ENCODE results near the gene INAFM1. TPM values are rescaled to one million over a fixed set of nuclear protein-coding genes. Genes with fewer than 3 reads are reported as not detected.

Gene INAFM1
- total and polyA plus RNA-seq, 9 of the 15 experiments (the other 6 are each of a cell fraction or from before 2014, with no cell fraction given): 0.71 to 30.9 (median 3.1) TPM

DNA sequence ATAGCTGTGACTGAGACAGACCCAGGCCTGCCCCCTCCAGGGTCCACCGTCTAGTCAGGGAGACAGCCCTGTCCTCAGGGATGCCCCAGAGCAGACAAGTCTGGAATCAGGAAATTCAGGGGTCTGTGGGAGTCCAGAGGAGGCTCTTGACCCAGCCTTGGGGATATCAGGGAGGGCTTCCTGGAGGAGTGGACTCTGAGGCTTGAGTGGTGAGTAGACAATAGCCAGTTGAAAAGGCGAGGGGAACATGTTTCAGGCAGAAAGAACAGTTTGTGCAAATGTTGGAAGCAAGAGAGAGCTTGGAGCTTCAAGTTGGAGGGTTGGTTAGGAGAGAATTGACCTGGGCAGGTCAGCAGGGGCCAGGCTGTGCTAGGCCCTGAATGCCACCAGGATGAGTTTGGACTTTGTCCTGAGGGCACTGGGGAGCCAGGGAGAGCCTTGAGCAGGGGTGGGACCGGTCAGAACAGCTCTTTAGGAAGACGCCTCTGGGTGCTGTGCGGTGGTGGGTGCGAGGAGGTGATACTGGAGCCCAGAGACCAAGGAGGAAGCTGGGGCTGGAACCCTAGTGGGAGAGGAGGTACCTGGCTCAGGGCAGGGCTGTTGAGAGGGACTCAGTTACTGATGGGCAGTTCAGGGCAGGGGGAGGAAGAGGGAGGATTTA lies 15.7 kb upstream of the INAFM1 start:
- 85% methylated on average over 6 of the region's 6 CpGs for WGBS (ENCODE audit: insufficient coverage, low coverage, missing lambda C conversion rate)
- H3K27me3 ChIP-seq (ENCODE audit: control insufficient read depth in 2 of 2, insufficient read depth in 2 of 2, low read length in 2 of 2): no peaks in the 10 kb centered on the region
- POLR2A ChIA-PET: interaction anchor here (1.5 to 2.6 kb wide), 3 partner anchors 10 to 15 kb away, joined by 6 to 11 read pairs (median 7); no protein-coding TSS in a partner anchor
- H3K36me3 ChIP-seq (ENCODE audit: control insufficient read depth, insufficient read depth, low read length): peaks cover 50% of the 10 kb centered on the region; the same call in 2 of the 3 replicates
- peaks cover 7% of the 10 kb centered on the region; the same call in 1 of the 2 replicates for H4K20me1 ChIP-seq (replicated peaks; ENCODE audit: control insufficient read depth, insufficient read depth, low read length)
- H3K4me2 ChIP-seq (ENCODE audit: insufficient read depth, low read length): no peak overlapping the region
- H3K4me3 ChIP-seq: no peak overlapping the region
- CTCF ChIA-PET (ENCODE audit: low intra/inter-chr PET ratio): no interaction called here
- no peak overlapping the region for H3K27ac ChIP-seq (ENCODE audit: extremely low read depth, low read depth, low read length)
- no TSS peak for BruUV-seq (replicated peaks)
- no peak for ATAC-seq
- TF ChIP-seq ZFP36 (IDR thresholded peaks at IDR 0.05; ENCODE audit: low read depth, low read length, partially characterized antibody) (peak; percentile 90), FUS (optimal IDR thresholded peaks at IDR 0.05; ENCODE audit: low read depth, low read length) (no peak), ZNF217 (CRISPR knock-in tag; IDR thresholded peaks at IDR 0.05) (no peak), SRF (CRISPR knock-in tag; IDR thresholded peaks at IDR 0.05) (no peak)
- peaks cover 8 to 29% of the 10 kb centered on the region in 2 experiments; a peak in 4 of 5 replicates for H3K4me1 ChIP-seq (replicated peaks in 1 of 2; ENCODE audit: control insufficient read depth in 2 of 2, insufficient read depth in 2 of 2, low read length in 2 of 2)
- no peaks in the 10 kb centered on the region for H3K9me1 ChIP-seq (ENCODE audit: control insufficient read depth, insufficient read depth, low read length)
- H3K9me3 ChIP-seq (replicated peaks; ENCODE audit: control insufficient read depth, insufficient read depth, low read depth, low read length): no peaks in the 10 kb centered on the region; the same call in 1 of the 2 replicates
- in situ Hi-C loops (cut with MboI): no loop called here
- peak overlapping the region in 1 of 2 experiments; percentile 65; a peak in 3 of 4 replicates for H3K9ac ChIP-seq (ENCODE audit: insufficient read depth in 1 of 2, low read depth in 2 of 2, low read length in 2 of 2)
- H2AFZ ChIP-seq (ENCODE audit: low read depth, low read length): no peak overlapping the region
- intact Hi-C loops (cut with micrococcal nuclease): no loop called here
- peaks cover 38% of the 10 kb centered on the region for H3K79me2 ChIP-seq (ENCODE audit: control insufficient read depth, insufficient read depth, low read length)
- no peak for DNase-seq (ENCODE audit: extremely low read depth in 1 of 4, low spot score in 3 of 4)
- FAIRE-seq: no peak

GRCh38 chr19:47260476-47260875 lies 14.2 kb upstream of the INAFM1 start:
- H3K4me2 ChIP-seq (ENCODE audit: insufficient read depth, low read length): no peak overlapping the region
- no peaks in the 10 kb centered on the region for H3K9me1 ChIP-seq (ENCODE audit: control insufficient read depth, insufficient read depth, low read length)
- no peak overlapping the region for H2AFZ ChIP-seq (ENCODE audit: low read depth, low read length)
- H3K36me3 ChIP-seq (ENCODE audit: control insufficient read depth, insufficient read depth, low read length): peaks cover 64% of the 10 kb centered on the region; the same call in 2 of the 3 replicates
- intact Hi-C loops (cut with micrococcal nuclease) (no loop called here), in situ Hi-C loops (cut with MboI) (no loop called here)
- H3K4me3 ChIP-seq: no peak overlapping the region
- FAIRE-seq: no peak
- no peaks in the 10 kb centered on the region for H3K27me3 ChIP-seq (ENCODE audit: control insufficient read depth in 2 of 2, insufficient read depth in 2 of 2, low read length in 2 of 2)
- POLR2A ChIA-PET: interaction anchor here (0.6 to 2.9 kb wide), 4 partner anchors 8 to 497 kb away, joined by 3 to 18 read pairs (median 7); no protein-coding TSS in a partner anchor
- no TSS peak for BruUV-seq (replicated peaks)
- H3K9me3 ChIP-seq (replicated peaks; ENCODE audit: control insufficient read depth, insufficient read depth, low read depth, low read length): no peaks in the 10 kb centered on the region; the same call in 1 of the 2 replicates
- CTCF ChIA-PET (ENCODE audit: low intra/inter-chr PET ratio): no interaction called here
- H3K79me2 ChIP-seq (ENCODE audit: control insufficient read depth, insufficient read depth, low read length): peaks cover 38% of the 10 kb centered on the region
- no peak for ATAC-seq
- no peak for DNase-seq (ENCODE audit: extremely low read depth in 1 of 4, low spot score in 3 of 4)
- H3K9ac ChIP-seq (ENCODE audit: insufficient read depth in 1 of 2, low read depth in 2 of 2, low read length in 2 of 2): peak overlapping the region in 1 of 2 experiments; percentile 83; a peak in 2 of 4 replicates
- H3K4me1 ChIP-seq (replicated peaks in 1 of 2; ENCODE audit: control insufficient read depth in 2 of 2, insufficient read depth in 2 of 2, low read length in 2 of 2): peaks cover 8 to 32% of the 10 kb centered on the region in 2 experiments; a peak in 4 of 5 replicates
- TF ChIP-seq POLR2G (IDR thresholded peaks at IDR 0.05; ENCODE audit: low read depth, low read length): peak; percentile 52
- no peak for TF ChIP-seq ZKSCAN8 (CRISPR knock-in tag; IDR thresholded peaks at IDR 0.05)
- no peak overlapping the region for H3K27ac ChIP-seq (ENCODE audit: extremely low read depth, low read depth, low read length)
- 99% methylated on average over 9 of the region's 17 CpGs for WGBS (ENCODE audit: insufficient coverage, low coverage, missing lambda C conversion rate)
- H4K20me1 ChIP-seq (replicated peaks; ENCODE audit: control insufficient read depth, insufficient read depth, low read length): peaks cover 7% of the 10 kb centered on the region; the same call in 1 of the 2 replicates

All from K562 (cell line).